GM12874 (cell line): ENCODE data around the gene FLII.

Experiments
- TF ChIP-seq, protein P1 (sequence below): IDR thresholded peaks from 2 replicates; pipeline ENCODE4 v1.5.1; 2011; ENCODE audit warnings: low read depth, mild to moderate bottlenecking, control low read depth, low read length, moderate library complexity; ENCODE audit not compliant: insufficient read depth

FLII gene

DNA sequence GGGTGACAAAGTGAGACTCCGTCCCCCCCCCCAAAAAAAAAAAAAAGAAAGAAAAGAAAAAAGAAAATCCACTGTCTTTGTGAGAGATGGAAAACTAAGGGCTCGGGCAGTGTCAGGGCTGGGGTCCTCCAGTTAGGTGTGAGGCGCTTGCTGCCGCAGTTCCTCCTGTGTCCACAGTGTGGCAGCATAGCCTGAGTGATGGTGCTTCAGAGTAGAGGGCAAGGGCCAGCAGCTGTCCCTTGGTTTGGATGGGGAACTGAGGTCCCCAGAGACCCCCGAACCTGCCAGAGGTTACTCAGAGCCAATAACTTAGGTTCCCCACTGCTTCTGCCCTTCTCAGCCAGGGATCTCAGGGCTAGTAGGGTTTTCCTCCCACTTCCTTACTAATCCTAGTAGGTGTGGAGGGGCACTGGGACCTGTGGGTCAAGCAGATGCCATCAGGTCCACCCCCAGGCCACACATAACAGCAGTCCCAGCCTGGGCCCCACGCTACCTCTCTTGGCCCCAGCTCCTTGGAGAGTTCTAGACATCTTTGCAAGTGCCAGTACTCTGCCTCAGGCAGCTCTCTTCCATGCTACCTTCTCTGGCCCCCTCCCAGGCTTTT lies 41.0 kb downstream of the FLII start:
- TF ChIP-seq, protein P1, sequence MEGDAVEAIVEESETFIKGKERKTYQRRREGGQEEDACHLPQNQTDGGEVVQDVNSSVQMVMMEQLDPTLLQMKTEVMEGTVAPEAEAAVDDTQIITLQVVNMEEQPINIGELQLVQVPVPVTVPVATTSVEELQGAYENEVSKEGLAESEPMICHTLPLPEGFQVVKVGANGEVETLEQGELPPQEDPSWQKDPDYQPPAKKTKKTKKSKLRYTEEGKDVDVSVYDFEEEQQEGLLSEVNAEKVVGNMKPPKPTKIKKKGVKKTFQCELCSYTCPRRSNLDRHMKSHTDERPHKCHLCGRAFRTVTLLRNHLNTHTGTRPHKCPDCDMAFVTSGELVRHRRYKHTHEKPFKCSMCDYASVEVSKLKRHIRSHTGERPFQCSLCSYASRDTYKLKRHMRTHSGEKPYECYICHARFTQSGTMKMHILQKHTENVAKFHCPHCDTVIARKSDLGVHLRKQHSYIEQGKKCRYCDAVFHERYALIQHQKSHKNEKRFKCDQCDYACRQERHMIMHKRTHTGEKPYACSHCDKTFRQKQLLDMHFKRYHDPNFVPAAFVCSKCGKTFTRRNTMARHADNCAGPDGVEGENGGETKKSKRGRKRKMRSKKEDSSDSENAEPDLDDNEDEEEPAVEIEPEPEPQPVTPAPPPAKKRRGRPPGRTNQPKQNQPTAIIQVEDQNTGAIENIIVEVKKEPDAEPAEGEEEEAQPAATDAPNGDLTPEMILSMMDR: peak; percentile 98

DNA sequence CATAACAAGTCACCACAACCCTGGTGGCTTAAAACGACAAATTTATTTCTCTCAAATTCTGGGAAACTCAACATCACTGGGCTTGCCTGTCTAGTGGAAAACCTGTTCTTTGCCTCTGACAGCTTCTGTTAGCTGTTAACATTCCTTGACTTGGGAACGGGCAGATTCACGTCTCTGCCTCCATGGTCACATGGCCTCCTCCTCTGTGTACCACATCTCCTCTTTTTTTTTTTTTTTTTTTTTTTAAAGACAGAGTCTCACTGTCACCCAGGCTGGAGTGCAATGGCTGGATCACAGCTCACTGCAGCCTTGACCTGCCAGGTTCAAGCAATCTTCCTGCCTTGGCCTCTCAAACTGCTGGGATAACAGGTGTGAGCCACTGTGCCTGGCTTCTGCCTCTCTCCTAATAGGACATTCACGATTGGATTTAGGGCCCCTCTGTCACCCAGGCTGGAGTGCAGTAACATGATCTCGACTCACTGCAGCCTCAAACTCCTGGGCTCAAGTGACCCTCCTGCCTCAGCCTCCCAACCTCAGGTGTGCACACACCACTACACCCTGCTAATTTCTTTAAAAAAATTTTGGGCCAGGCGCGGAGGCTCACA lies 44.8 kb downstream of the FLII start:
- TF ChIP-seq, protein P1: no peak

DNA sequence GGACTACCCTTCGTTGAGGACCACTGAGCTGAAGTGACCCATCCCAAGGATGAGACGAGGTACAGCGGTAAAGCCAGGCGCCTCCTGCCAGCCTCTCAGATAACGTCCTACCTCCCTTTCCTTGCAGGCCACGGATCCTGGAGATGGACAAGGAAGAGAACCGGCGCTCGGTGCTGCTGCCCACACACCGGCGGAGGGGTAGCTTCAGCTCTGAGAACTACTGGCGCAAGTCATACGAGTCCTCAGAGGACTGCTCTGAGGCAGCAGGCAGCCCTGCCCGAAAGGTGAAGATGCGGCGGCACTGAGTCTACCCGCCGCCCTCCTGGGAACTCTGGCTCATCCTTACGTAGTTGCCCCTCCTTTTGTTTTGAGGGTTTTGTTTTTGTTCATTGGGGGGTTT lies 50.4 kb downstream of the FLII start:
- TF ChIP-seq, protein P1: no peak

DNA sequence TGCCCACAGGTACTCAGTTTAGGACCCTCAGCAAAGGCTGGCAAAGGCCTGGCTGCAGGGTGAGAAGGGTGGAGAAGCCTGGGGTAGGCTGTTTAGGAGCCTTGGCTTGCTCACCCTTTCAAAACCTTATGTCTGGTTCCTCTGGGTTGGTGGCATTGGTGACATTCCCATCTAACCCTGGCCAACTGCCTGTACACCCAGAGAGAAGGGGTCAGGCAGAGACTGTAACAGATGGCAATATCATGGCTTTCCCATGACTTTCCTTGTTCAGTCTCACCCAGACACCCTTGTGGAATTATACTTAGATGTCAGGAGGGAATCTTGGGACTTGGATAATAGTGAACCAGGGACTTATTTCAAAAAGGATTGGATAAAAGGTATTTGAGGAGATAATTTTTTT lies 51.6 kb downstream of the FLII start:
- TF ChIP-seq, protein P1: no peak

DNA sequence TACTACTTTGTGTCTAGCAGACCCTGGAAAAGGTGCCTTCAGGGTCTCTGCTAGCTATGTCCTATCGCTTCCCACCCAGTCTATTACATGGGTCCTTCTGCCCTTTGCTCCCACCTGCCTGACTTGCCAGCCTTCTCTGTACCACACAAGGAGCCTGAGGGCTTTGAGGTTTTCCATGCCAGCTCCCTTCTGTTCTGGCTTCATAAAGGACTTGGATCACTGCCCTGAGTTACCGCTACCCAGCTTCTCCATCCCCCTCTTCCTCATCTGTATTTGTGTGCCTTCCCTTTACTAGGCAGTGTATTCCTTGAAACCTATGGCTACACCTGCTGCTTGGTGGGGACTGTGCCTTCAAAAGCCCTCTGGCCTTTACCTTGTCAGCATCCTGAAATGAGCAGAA lies 52.7 kb downstream of the FLII start:
- TF ChIP-seq, protein P1: no peak

DNA sequence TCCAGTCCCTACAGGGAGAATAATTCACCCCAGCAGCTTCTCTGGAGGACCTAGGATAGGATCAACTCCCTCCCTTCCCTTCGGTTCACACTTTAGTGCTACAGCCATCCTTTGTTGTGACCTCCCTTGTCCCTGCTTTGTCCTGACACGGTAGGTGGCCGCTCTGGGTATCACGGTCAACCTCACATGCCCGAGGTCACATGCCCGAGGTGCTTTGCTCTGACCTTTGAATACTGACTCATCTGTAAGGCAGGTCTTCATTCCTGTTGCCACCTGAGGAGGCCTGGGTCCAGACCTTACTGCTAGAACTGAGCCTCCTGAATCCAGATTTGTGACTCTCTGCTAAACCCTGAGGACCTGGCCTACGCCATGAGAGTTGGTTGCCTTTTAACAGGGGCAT lies 55.2 kb downstream of the FLII start:
- TF ChIP-seq, protein P1: no peak

DNA sequence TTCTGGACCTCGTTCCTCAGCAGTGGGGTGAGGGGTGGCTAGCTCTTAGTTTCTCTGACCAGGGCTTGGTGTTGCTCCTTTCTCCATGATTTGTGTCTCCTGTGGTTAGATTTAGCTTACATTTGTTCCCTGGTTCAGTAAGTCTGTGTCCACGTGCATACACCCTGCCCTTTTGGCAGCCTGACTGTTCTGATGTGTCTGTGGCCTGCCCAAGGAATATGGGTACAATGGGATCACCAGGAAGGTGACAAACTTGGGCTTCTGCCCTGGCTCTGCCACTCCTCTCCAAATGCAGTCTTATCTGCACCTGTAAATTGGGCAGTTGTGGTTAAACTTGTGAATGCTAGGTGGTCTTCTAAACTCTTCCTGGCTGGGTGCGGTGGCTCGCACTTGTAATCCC lies 57.4 kb downstream of the FLII start:
- TF ChIP-seq, protein P1: no peak
